Measurements from ENCODE around the gene KRT71.
"Not testable (repeated sequence)": the region's sequence is repeated elsewhere in the genome, so short reads cannot be mapped to it uniquely, and the experiment has no call there.

Gene KRT71

DNA sequence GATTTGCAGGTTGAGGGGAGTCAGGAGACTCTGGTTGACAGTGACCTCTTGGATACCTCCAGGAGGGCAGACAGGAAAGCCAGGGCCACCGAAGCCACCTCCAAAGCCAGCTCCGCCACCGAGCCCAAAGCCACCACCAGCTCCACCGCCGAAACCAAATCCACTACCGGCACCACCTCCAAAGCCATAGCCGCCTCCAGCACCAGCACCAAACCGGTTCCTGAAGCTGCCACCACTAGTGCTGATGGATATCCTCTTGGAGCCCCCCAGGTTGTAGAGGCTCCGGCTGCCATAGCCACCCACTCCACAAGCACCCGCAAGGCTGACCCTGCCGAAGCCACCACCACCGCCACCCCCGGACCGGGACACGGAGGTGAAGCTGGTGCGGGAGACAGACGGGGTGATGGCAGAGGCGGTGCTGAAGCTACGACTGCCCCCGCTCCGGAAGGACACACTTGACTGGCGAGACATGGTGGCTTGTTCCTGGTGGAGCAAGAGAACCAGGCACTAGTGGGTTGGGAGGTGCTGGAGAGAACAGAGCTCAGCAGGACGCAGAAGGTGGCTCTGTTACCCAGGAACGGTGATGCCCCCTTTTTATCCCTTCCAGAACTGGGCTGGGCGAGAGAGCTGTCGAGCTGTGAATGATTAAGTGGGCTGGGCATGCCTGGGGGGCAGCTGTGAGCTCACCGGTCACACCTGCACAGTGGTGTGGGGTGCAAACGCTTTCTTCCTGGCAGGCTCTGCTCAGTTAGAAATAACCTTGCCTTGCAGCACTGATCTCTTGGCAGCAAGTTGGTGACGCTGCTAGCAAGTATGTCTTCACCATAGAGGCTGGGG, 32.9 kb downstream of the KRT71 start, which contains the start of gene KRT5:
TSS of gene KRT5 (minus strand) at position 569 of the 837 bp plus-strand sequence. CDS start at position 471, 98 bp downstream.
- DNase-seq = no peak

DNA sequence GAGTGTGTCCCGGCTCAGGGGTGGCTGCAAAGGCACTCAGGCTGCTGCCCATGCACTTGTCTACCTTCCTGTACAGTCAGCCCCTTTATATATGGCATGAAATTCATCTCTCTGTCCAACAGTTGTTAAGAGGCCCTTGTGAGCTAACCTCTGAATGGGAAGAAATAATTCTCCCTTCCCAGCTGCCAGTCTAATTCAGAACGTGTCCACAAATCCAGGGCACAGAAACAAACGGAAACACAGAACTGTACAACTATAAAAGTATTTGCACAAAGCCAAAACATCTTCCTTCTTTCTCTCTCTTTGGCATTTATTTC, 33.6 kb downstream of the KRT71 start:
- DNase-seq = no peak

- DNase-seq = no peak
Measured at GRCh38 chr12:52518574-52519386, 34.2 kb downstream of the KRT71 start.

DNA sequence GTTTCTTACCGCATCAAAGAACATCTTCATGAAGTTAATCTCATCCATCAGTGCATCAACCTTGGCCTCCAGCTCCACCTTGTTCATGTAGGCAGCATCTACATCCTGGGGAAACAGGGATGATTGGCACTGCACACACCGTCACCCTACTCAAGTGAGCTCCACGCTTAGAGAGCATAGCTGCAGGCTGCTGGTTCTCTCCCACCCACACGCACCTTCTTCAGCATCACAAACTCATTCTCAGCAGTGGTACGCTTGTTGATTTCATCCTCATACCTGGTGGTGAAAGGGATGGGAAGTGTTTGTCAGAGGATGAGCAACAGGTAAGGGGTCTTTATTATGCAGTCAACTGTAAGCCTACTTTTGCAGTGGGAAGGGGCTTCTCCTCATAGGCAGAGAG, 35.1 kb downstream of the KRT71 start:
- DNase-seq = no peak

- no peak for DNase-seq
Measured at GRCh38 chr12:52517005-52517835, 35.7 kb downstream of the KRT71 start.

GRCh38 chr12:52515927-52516831, 36.8 kb downstream of the KRT71 start:
- DNase-seq = no peak

DNA sequence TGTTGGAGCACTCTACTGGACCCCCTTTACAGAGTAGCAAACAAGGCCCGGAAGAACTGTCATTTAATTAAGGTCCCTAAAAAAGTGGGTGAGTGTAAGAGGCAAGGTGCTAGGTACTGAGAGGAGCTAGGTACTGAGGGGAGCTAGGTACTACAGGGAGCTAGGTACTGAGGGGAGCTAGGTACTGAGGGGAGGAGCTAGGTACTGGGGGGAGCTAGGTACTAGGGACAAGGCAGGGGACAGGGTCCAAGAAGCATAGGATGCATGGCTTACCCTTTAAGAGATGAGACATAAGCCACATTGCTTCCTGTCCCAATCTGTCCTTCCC, 37.7 kb downstream of the KRT71 start:
- DNase-seq = no peak

GRCh38 chr12:52514471-52515318, 38.2 kb downstream of the KRT71 start:
- no peak for DNase-seq

- no peak for DNase-seq
Measured at GRCh38 chr12:52513736-52514135, 39.2 kb downstream of the KRT71 start.

GRCh38 chr12:52508211-52508610, 44.7 kb downstream of the KRT71 start:
- DNase-seq = no peak

- peak; percentile 36 for DNase-seq
Measured at GRCh38 chr12:52506858-52507715, 45.9 kb downstream of the KRT71 start.

GRCh38 chr12:52502877-52503276, 50.1 kb downstream of the KRT71 start:
- no peak for DNase-seq

DNA sequence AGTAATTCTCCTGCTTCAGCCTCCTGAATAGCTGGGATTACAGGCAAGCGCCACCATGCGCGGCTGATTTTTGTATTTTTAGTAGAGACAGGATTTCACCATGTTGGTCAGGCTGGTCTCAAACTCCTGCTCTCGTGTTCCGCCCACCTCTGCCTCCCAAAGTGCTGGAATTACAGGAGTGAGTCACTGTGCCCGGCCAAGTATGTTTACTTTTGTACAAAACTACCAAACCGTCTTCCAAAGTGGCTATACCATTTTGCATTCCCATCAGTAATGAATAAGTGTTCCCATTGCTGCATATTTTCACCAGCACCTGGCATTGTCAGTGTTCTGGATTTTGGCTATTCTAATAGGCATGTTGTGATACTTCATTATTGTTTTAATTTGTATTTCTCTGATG, 51.5 kb downstream of the KRT71 start:
- DNase-seq = no peak

GRCh38 chr12:52500574-52500973, 52.4 kb downstream of the KRT71 start:
- not testable (repeated sequence) for DNase-seq

DNA sequence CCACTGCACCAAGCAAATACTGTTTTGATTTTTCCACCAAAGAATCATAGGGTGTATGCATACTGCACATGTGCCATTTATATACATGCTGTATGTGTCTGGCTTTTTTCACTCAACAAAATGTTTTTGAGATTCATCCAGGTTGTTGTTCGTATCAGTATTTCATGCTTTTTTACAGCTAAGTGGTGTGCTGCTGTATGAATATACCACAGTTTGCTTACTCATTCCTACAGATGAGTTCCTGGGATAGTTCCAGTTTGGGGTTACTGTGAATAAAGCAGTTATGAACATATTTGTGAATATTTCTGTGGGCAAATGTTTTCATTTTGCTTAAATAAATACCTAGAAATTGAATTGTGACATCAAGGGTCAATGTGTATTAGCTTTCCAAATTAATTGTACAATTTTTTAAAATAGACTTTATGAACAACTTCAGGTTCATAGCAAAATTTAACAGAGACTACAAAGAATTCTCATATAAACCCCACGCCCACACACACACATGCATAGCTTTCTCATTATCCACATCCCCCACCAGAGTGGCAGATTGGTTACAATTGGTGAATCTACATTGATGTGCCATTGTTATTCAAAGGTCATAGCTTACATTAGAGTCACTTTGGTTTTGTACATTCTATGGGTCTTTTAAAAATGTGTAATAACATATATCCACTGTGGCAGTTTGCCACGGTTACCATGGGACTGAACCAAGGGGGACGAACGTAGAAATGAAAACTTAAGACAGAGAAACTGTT, 53.0 kb downstream of the KRT71 start:
- DNase-seq = no peak

GRCh38 chr12:52498946-52499345, 54.0 kb downstream of the KRT71 start:
- no peak for DNase-seq

GRCh38 chr12:52497975-52498374, 55.0 kb downstream of the KRT71 start:
- DNase-seq = no peak

DNA sequence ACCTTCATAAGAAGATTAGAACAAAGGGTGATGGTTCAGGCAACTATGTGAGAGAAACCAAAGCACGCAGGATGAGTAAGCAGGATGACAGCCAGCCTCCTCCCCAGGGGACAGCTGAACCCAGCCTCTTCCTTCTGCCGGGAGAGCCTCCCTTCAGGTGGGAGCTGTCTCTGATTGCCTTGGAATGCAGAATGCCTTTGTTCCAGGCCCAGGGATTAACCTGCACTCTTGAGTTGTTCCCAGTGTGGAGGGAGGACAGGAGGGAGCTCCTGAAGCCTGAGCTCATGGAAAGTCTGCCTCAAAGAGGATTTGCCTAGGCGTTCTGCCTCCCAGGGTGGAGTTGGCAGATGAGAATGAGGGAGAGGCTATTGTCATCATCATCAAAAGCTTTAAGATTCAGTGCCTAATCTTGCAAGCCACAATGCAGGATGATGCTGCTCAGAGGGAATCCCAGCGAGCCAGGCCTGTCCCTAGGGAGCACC, 56.3 kb downstream of the KRT71 start:
- DNase-seq = no peak

- peak; percentile 13 for DNase-seq
Measured at GRCh38 chr12:52496054-52496453, 56.9 kb downstream of the KRT71 start.

All from NCI-H1092 treated with DMSO at 0.1 percent for 48 hours (cell line).